Glutamatergic neuron (in vitro differentiated cells): ENCODE results near the gene WWOX. TPM values are rescaled to one million over a fixed set of nuclear protein-coding genes. Genes with fewer than 3 reads are reported as not detected.

Source experiments
- DNase-seq: peaks from one replicate; pipeline ENCODE4 v3.0.0; 2022
- H3K27ac Mint-ChIP-seq: one replicate; pipeline ENCODE4 v1.8.0; 2020; ENCODE audit warnings: mild to moderate bottlenecking, mixed read lengths, inconsistent platforms; ENCODE audit not compliant: unreplicated experiment
- H3K27me3 Mint-ChIP-seq: one replicate; pipeline ENCODE4 v1.8.0; 2020; ENCODE audit warnings: mild to moderate bottlenecking, moderate library complexity, mixed read lengths, inconsistent platforms; ENCODE audit not compliant: unreplicated experiment
- H3K36me3 Mint-ChIP-seq: one replicate; pipeline ENCODE4 v1.8.0; 2020; ENCODE audit warnings: mild to moderate bottlenecking, mixed read lengths, inconsistent platforms; ENCODE audit not compliant: unreplicated experiment
- H3K4me1 Mint-ChIP-seq: one replicate; pipeline ENCODE4 v1.8.0; 2020; ENCODE audit warnings: mild to moderate bottlenecking, low read depth, mixed read lengths, inconsistent platforms; ENCODE audit not compliant: unreplicated experiment
- H3K4me3 Mint-ChIP-seq: one replicate; pipeline ENCODE4 v1.8.0; 2020; ENCODE audit warnings: mild to moderate bottlenecking, mixed read lengths, inconsistent platforms; ENCODE audit not compliant: unreplicated experiment
- H3K9me3 Mint-ChIP-seq: one replicate; pipeline ENCODE4 v1.8.0; 2020; ENCODE audit warnings: mild to moderate bottlenecking, moderate library complexity, mixed read lengths, inconsistent platforms; ENCODE audit not compliant: unreplicated experiment
- CTCF ChIP-seq: fragments of 200-600 bp; sonication (generic); IDR thresholded peaks from one replicate; pipeline ENCODE4 v1.5.0; 2021; ENCODE audit not compliant: partially characterized antibody, unreplicated experiment
- total RNA-seq: library from RNA; stranded (reverse); fragmentation: NEBNext Ultra II Directional; extraction: Animal tissue kit (Norgen Biotek cat#: 25700); gene quantifications from one replicate; pipeline ENCODE4 v1.2.1, GENCODE V29; 2021; ENCODE audit not compliant: unreplicated experiment

Gene WWOX
- total RNA-seq, 1 donor from 2014 or later, result 10.3 TPM

- no peak for TF ChIP-seq CTCF
- Mint-ChIP-seq H3K4me1 (no peaks in the 10 kb centered on the region), H3K27me3 (no peaks in the 10 kb centered on the region), H3K27ac (no peak overlapping the region), H3K36me3 (no peaks in the 10 kb centered on the region), H3K9me3 (no peaks in the 10 kb centered on the region), H3K4me3 (no peak overlapping the region)
- DNase-seq, result no peak
Observed at GRCh38 chr16:78939597-78939996, 840.1 kb downstream of the WWOX start.

GRCh38 chr16:78942625-78943245, 843.3 kb downstream of the WWOX start:
- no peak for TF ChIP-seq CTCF
- Mint-ChIP-seq H3K9me3 (peaks cover 2% of the 10 kb centered on the region), H3K36me3 (no peaks in the 10 kb centered on the region), H3K27me3 (no peaks in the 10 kb centered on the region), H3K4me1 (peaks cover 10% of the 10 kb centered on the region), H3K27ac (no peak overlapping the region), H3K4me3 (no peak overlapping the region)
- DNase-seq, result no peak

- H3K4me1 Mint-ChIP-seq, result peaks cover 10% of the 10 kb centered on the region
- H3K36me3 Mint-ChIP-seq, result no peaks in the 10 kb centered on the region
- peaks cover 2% of the 10 kb centered on the region for H3K9me3 Mint-ChIP-seq
- TF ChIP-seq CTCF, result no peak
- no peaks in the 10 kb centered on the region for H3K27me3 Mint-ChIP-seq
- DNase-seq, result no peak
- H3K27ac Mint-ChIP-seq, result no peak overlapping the region
- no peak overlapping the region for H3K4me3 Mint-ChIP-seq
Observed at GRCh38 chr16:78945336-78945735, 845.9 kb downstream of the WWOX start.

GRCh38 chr16:78946556-78946955, 847.1 kb downstream of the WWOX start:
- H3K36me3 Mint-ChIP-seq, result no peaks in the 10 kb centered on the region
- no peak for TF ChIP-seq CTCF
- no peak overlapping the region for H3K4me3 Mint-ChIP-seq
- H3K4me1 Mint-ChIP-seq, result peaks cover 10% of the 10 kb centered on the region
- peaks cover 2% of the 10 kb centered on the region for H3K9me3 Mint-ChIP-seq
- no peak overlapping the region for H3K27ac Mint-ChIP-seq
- DNase-seq, result peak; percentile 34
- H3K27me3 Mint-ChIP-seq, result no peaks in the 10 kb centered on the region

GRCh38 chr16:78950768-78951167, 851.3 kb downstream of the WWOX start:
- TF ChIP-seq CTCF, result no peak
- Mint-ChIP-seq H3K4me1 (peaks cover 10% of the 10 kb centered on the region), H3K36me3 (no peaks in the 10 kb centered on the region), H3K9me3 (peaks cover 2% of the 10 kb centered on the region), H3K4me3 (no peak overlapping the region), H3K27me3 (no peaks in the 10 kb centered on the region), H3K27ac (no peak overlapping the region)
- DNase-seq, result no peak
